ENCODE data around the gene B4GALT5. TPM values are rescaled to one million over a fixed set of nuclear protein-coding genes. Genes with fewer than 3 reads are reported as not detected.
A peak's percentile ranks its signal among the peaks of the same experiment; 100 is the strongest.

B4GALT5 gene
- total and polyA plus RNA-seq, 7 donors: 32.0 to 284 (median 75.3) TPM

- Histone ChIP-seq H3K36me3 (ENCODE audit: insufficient read depth in 1 of 2, low read depth in 1 of 2) (peaks cover 21 to 94% of the 10 kb centered on the region in 2 donors), H3K4me3 (no peak overlapping the region), H3K9me3 (no peaks in the 10 kb centered on the region), H3K27ac (no peak overlapping the region), H3K27me3 (ENCODE audit: insufficient read depth in 3 of 3, low read length in 2 of 3) (no peaks in the 10 kb centered on the region), H3K4me1 (peaks cover 13% of the 10 kb centered on the region)
- ATAC-seq (no peak), DNase-seq (no peak)
- intact Hi-C loops (cut with DNase I): no loop called here
- TF ChIP-seq, protein P1, sequence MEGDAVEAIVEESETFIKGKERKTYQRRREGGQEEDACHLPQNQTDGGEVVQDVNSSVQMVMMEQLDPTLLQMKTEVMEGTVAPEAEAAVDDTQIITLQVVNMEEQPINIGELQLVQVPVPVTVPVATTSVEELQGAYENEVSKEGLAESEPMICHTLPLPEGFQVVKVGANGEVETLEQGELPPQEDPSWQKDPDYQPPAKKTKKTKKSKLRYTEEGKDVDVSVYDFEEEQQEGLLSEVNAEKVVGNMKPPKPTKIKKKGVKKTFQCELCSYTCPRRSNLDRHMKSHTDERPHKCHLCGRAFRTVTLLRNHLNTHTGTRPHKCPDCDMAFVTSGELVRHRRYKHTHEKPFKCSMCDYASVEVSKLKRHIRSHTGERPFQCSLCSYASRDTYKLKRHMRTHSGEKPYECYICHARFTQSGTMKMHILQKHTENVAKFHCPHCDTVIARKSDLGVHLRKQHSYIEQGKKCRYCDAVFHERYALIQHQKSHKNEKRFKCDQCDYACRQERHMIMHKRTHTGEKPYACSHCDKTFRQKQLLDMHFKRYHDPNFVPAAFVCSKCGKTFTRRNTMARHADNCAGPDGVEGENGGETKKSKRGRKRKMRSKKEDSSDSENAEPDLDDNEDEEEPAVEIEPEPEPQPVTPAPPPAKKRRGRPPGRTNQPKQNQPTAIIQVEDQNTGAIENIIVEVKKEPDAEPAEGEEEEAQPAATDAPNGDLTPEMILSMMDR (IDR thresholded peaks at IDR 0.05): no peak
- WGBS, 3 donors: 89% methylated on average over 6 of the region's 6 CpGs
Observed at GRCh38 chr20:49647550-49647949, 66.1 kb downstream of the B4GALT5 start.

GRCh38 chr20:49646528-49646927, 67.2 kb downstream of the B4GALT5 start:
- H3K27me3 ChIP-seq (ENCODE audit: insufficient read depth in 3 of 3, low read length in 2 of 3): no peaks in the 10 kb centered on the region
- H3K36me3 ChIP-seq (ENCODE audit: insufficient read depth in 1 of 2, low read depth in 1 of 2): peaks cover 26 to 94% of the 10 kb centered on the region in 2 donors
- no peak for DNase-seq
- ATAC-seq: no peak
- no peak overlapping the region for H3K4me3 ChIP-seq
- intact Hi-C loops (cut with DNase I): no loop called here
- no peaks in the 10 kb centered on the region for H3K9me3 ChIP-seq
- no peak overlapping the region for H3K27ac ChIP-seq
- TF ChIP-seq, protein P1 (IDR thresholded peaks at IDR 0.05): no peak
- peaks cover 17% of the 10 kb centered on the region for H3K4me1 ChIP-seq
- 87 to 92% (median 88%) methylated on average over 2 of the region's 2 CpGs for WGBS, 3 donors

DNA sequence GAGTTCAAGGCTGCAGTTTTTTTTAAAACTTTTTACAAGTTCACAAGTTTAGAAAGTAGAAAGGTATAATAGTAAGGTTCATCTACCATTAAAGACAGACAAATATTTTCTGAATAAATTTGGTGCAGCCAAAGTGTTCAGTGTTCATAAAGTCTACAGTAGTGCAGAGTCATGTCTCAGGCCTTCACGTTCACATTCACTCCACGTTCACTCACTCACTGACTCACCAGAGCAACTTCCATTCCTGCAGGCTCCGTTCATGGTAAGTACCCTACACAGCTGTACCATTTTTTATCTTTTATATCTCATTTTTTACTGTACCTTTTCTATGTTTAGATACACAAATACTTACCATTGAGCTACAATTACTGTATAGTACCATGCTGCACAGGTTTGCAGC, 67.6 kb downstream of the B4GALT5 start:
- H3K27me3 ChIP-seq (ENCODE audit: insufficient read depth in 3 of 3, low read length in 2 of 3): no peaks in the 10 kb centered on the region
- intact Hi-C loops (cut with DNase I): no loop called here
- 83 to 93% (median 89%) methylated on average over 3 of the region's 3 CpGs for WGBS, 3 donors
- ATAC-seq (peak in 3 of 4 donors; percentile 54 to 57 (median 56)), DNase-seq (no peak)
- H3K9me3 ChIP-seq: no peaks in the 10 kb centered on the region
- peaks cover 30 to 94% of the 10 kb centered on the region in 2 donors for H3K36me3 ChIP-seq (ENCODE audit: insufficient read depth in 1 of 2, low read depth in 1 of 2)
- no peak overlapping the region for H3K27ac ChIP-seq
- peaks cover 17% of the 10 kb centered on the region for H3K4me1 ChIP-seq
- H3K4me3 ChIP-seq: no peak overlapping the region
- TF ChIP-seq, protein P1 (IDR thresholded peaks at IDR 0.05): no peak

DNA sequence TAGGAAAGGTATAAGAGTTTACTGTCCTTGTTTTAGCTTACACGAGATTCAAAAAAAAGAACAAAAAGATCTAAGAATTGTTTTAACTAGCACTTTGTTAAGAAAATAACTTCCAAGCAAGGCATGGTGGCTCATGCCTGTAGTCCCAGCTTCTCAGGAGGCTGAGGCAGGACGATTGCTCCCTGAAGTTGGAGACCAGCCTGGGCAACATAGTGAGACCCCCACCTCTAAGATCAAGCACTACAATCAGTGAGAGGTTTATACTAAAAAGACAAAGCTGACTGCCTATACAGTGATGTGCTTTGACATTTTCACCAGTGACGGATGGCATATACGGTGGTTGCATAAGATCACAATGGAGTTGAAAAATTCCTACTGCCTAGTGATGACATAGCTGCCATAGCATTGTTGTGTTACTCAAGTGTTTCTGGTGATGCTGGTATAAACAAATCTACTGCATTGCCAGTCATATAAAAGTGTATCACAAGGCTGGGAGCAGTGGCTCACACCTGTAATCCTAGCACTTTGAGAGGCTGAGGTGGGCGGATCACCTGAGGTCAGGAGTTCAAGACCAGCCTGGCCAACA, 68.6 kb downstream of the B4GALT5 start:
- DNase-seq (no peak), ATAC-seq (peak in 1 of 4 donors; percentile 19)
- Histone ChIP-seq H3K4me3 (no peak overlapping the region), H3K27ac (no peak overlapping the region), H3K27me3 (ENCODE audit: insufficient read depth in 3 of 3, low read length in 2 of 3) (no peaks in the 10 kb centered on the region), H3K36me3 (ENCODE audit: insufficient read depth in 1 of 2, low read depth in 1 of 2) (peaks cover 31 to 96% of the 10 kb centered on the region in 2 donors), H3K4me1 (peaks cover 17% of the 10 kb centered on the region), H3K9me3 (no peaks in the 10 kb centered on the region)
- WGBS, 3 donors: 90 to 93% (median 91%) methylated on average over 5 of the region's 5 CpGs
- TF ChIP-seq, protein P1 (IDR thresholded peaks at IDR 0.05): no peak
- intact Hi-C loops (cut with DNase I): no loop called here

DNA sequence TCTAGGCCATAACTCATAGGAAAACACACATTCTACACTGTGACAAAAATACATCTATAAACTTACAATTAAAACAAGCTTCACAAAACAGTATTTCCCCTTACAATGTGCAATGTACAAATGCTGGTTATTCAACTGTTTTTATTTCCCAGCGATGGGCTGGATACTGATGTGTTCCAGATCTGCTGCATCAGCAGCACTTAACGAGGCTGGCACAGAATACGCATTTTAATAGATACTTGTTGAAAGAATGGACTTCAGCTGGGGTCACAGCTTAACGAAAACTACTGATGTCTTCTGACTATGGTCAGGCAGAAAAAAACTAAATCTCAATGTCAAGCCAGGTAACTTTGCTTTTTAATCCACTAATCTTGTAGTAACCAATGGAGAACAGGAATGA, 70.9 kb downstream of the B4GALT5 start:
- Histone ChIP-seq H3K27ac (peak overlapping the region; percentile 48), H3K4me1 (peaks cover 17% of the 10 kb centered on the region), H3K36me3 (ENCODE audit: insufficient read depth in 1 of 2, low read depth in 1 of 2) (peaks cover 31 to 100% of the 10 kb centered on the region in 2 donors), H3K27me3 (ENCODE audit: insufficient read depth in 3 of 3, low read length in 2 of 3) (no peaks in the 10 kb centered on the region), H3K4me3 (no peak overlapping the region), H3K9me3 (no peaks in the 10 kb centered on the region)
- ATAC-seq (no peak), DNase-seq (no peak)
- WGBS, 3 donors: 69 to 91% (median 73%) methylated on average over 4 of the region's 4 CpGs
- TF ChIP-seq, protein P1 (IDR thresholded peaks at IDR 0.05): no peak
- intact Hi-C loops (cut with DNase I): no loop called here

Measured in psoas muscle (tissue), 8 donors.